Activated CD4-positive, CD25-positive, alpha-beta regulatory T cell treated with anti-CD3 and anti-CD28 coated beads, Interleukin-2, amount 50 U/mL, for 72 hours (primary cell): ENCODE measurements around the gene ASGR2.
"Not testable (repeated sequence)": the region's sequence is repeated elsewhere in the genome, so short reads cannot be mapped to it uniquely, and the experiment has no call there.

Experiments
- DNase-seq: peaks from one replicate; pipeline ENCODE4 v3.0.0; 2021

Gene ASGR2

DNA sequence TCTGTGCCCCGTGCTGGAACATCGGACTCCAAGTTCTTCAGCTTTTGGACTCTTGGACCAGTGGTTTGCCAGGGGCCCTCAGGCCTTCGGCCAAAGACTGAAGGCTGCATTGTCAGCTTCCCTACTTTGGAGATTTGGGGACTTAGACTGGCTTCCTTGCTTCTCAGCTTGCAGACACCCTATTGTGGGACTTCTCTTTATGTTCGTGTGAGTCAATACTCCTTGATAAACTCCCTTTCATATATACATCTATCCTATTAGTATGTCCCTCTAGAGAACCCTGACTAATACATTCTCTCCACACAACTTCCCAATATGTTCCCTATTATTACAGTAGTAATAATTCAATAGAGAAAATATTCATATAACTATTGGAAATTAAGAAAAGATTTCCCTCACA, 9.2 kb upstream of the ASGR2 start:
- no peak for DNase-seq

DNA sequence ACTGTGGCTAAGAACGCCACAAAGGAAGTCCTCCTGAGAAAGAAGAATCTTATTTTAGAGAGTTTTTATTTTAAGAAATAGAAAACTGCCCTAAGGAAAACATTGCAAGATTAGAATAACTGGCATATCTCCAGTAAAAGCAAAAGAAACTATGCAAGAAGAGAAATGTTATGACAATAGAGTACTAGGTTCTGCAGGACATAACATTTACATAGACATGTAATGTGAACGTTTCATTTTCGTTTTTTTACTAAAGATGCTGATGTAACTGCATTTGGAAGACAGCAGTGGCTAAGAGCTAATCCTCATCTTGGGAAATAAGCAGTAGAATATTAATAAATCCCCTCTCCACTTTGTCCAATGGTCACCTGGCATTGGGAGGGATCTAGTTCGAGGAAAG, 7.8 kb upstream of the ASGR2 start:
- DNase-seq = no peak

DNA sequence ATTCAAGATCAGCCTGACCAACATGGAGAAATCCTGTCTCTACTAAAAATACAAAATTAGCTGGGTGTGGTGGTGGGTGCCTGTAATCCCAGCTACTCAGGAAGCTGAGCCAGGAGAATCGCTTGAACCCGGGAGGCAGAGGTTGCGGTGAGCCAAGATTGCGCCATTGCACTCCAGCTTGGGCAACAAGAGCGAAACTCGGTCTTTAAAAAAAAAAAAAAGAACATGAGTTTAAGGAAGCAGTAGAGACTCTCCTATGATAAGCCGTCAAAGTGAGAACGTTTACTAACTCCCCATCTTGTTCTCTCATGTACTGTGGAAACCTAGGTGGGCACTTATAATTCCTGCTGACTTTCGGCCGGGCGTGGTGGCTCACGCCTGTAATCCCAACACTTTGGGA, 6.0 kb upstream of the ASGR2 start:
- DNase-seq = not testable (repeated sequence)

- no peak for DNase-seq
Observed at GRCh38 chr17:7120123-7120522, 5.5 kb upstream of the ASGR2 start.

DNA sequence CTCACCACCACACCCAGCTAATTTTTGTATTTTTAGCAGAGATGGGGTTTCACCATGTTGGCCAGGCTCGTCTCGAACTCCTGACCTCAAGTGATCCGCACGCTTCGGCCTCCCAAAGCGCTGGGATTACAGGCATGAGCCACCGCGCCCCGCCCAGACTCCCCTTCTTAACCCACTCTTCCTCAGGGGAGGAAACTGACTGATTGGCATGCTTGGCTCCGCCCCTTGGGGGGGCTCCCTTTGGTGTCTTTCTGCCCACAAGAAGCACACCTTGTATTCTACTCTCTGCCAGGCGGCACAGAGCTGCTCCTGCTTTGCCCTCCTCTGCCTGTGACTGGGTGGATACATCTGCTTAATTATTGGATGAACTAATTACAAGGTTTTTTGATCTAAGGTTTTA, 4.7 kb upstream of the ASGR2 start:
- DNase-seq = no peak

DNA sequence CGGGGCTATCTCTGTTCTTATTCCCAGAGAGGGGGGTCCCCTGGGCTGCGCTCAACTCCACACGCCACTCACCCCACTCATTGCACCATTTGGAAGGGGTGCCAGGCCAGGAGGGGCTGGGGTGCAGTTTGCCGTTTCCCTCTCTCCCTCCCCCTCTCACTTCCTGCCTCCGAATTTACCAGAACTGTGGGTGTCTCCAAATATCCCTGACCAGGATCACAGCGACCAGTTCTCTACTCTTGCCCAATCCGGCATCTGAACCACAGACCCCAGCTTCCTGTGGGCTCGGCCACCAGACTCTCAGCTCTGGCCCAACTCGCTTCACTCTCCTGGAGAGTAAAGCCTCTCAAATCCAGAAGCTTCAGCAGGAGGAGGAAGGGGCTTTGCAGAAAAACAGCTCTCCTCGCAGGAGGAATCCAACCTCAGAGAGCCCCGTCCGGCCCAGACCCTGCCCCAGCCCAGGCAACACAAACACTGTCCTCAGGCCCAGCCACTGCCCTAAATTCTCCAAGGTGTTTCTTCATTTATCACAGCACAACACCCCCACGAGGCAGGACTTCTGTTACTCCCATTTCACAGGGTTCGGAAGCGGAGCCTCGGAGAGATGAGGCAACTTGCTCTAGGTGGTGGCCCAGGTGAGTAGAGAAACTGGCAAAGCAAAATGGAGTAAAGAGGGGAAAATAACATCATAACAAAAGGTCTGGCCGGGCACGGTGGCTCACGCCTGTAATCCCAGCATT, 423 bp upstream of the ASGR2 start:
- no peak for DNase-seq

- DNase-seq = no peak
Observed at GRCh38 chr17:7113273-7114071, 1.1 kb downstream of the ASGR2 start.

DNA sequence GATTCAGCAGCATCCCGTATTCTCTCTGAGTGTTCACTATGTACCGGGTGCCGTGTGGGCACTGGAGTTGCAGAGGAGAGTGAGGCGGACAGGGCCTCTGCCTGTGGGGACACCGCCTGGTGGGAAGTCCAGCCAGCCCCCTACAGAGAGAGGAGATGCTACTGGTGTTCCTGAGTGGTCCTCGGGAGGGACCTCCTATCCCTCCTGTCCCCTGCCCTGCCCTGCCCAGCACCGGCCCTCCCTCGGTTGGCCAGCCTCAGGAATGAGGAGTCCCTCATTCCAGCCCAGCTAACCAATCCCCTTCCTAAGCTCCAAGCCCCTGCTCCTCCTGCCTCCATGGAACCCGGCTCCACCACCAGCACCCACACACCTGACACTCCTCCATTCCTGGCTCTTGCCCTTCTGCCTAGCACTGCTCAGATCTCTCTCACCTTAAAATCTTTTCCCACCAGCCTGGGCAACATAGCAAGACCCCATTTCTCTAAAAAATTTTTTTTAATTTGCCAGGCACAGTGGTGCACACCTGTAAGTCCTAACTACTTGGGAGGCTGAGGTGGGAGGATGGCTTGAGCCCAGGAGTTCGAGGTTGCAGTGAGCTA, 2.0 kb downstream of the ASGR2 start:
- DNase-seq = no peak

- DNase-seq = no peak
Observed at GRCh38 chr17:7111784-7112509, 2.7 kb downstream of the ASGR2 start.

DNA sequence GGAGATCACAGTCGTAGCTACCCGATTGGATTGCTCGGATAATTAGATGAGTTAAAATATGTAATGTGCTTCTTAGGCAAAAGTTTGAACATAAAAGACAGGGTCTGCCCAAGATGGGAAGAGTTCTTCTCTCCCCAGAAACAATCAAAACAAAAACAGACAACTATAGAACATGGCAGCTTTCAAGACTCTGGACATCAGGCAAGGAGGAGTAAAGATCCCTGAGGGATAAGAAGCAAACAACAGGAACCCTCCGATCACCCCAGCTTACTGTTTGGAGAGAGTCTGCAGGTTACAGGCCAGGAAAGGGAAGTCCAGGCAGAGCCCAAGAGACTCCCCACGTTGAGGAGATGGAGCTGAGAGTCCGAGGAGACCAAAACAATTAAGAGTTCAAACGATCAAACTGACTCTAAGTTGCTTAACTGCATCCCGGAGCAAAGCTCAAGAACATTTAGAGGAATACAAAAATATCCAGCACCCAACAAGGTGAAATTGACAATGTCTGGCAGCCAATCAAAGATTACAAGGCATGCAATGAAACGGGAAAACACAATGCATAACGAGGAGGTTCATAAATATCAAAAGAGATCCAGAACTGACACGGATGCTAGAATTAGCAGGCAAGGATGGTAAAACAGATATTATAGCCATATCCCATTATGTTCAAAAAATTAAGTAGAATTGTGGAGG, 3.9 kb downstream of the ASGR2 start:
- DNase-seq = no peak

GRCh38 chr17:7109461-7110322, 4.9 kb downstream of the ASGR2 start:
- DNase-seq = no peak

GRCh38 chr17:7108981-7109380, 5.6 kb downstream of the ASGR2 start:
- no peak for DNase-seq

DNA sequence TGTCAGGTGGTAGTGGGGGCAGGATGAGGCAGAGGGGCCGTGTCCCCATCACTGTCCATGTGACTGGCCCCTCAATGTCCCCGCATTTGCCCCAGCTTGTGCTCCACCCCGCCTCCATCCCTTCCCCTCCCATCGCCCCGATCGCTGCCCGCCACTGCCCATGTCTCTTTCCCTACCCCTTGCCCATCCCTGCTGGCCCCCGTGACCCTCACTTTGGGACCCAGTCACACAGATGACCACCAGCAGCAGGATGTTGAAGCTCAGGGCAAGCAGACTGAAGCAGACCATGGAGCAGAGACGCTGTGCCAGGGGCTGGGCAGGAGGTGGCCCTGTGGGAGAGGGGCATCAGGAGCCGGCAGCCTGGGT, 6.1 kb downstream of the ASGR2 start:
- no peak for DNase-seq

DNA sequence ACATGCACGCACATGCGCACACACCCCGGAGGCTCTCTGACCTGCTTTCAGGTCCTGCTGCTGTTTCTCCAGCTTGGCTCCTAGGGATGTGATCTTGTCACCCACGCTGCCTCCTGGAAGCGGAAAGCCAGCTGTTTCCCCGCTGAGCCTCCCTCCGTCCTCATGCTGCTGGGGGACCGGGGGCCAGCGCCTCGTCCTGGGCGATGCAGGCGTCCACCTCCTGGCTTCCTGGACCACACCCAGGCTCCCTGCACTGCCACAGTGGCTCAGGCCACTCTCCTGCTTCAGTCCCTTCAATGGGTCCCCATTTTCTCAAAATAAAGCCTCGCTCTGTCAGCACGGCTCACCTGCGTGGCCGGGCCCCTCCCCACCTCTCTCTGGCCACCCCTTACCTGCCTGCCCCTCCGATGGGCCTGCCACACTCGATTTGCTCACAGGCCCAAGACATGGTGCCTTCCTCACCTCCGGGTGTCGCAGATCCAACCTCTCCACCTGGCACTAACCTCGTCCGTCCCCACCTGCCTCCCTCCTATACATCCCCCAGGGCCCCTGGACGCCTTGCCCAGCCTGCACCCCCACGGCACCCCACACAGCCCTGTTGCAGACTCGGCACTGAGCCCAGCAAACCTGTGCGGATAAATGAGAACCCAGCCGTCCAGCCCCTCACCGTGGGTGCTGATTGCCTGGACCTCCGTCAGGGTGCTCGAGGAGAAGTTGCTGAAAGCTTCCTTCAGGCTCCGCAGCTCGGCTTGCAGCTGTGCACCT, 6.6 kb downstream of the ASGR2 start:
- DNase-seq = no peak

GRCh38 chr17:7107012-7107754, 7.4 kb downstream of the ASGR2 start:
- no peak for DNase-seq

DNA sequence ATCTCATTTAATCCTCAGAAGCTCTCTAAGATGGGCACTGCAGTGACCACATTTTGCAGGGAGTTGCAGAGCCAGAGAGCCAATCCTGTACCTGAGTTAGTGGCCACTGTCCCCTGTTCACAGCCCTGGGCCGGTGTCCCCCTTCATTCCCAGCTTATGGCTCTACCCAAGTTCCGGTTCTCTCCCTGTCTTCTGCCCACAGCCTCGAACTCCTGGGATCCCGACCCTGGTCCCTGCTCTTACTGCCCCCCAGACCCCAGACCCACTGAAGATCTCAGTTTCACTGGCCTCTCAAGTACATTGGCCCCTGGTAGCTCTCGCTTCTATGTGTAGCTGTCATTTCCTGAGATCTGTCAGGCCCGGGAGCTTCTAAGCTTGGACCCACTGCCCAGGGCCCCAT, 12.2 kb downstream of the ASGR2 start:
- no peak for DNase-seq

DNA sequence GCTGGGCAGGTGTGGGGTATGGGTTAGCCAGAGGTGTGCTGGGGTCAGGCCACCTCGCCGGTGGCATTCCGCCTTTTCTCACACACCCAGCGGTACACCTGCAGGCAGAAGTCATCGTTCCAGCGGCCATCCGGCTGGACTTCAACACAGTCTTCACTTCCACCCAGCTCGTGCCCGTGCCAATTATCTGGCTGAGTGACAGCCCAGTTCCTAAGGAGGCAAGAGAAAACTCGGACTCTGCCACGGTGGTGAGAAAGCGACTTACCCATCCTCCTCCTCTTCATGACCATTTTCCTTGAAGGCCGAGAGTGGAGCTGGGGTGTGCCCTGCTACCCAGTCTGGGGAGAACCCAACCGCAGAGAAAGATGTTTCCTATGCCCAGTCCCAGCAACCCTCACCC, 13.1 kb downstream of the ASGR2 start:
- DNase-seq = no peak

- not testable (repeated sequence) for DNase-seq
Observed at GRCh38 chr17:7100641-7101379, 13.8 kb downstream of the ASGR2 start.

GRCh38 chr17:7098802-7099459, 15.7 kb downstream of the ASGR2 start:
- no peak for DNase-seq
